GM21723 (cell line): ENCODE data around the gene BCR.
"Not testable (repeated sequence)": the region's sequence is repeated elsewhere in the genome, so short reads cannot be mapped to it uniquely, and the experiment has no call there.

Experiments
- ATAC-seq: cut with Tn5 transposase; IDR thresholded peaks from one replicate; pipeline ENCODE4 v1.9.1; 2021; ENCODE audit warnings: mild to moderate bottlenecking, moderate library complexity; ENCODE audit not compliant: unreplicated experiment

The BCR gene

GRCh38 chr22:23359583-23360123 lies 179.3 kb downstream of the BCR start:
- no peak for ATAC-seq

GRCh38 chr22:23361676-23362075 lies 181.4 kb downstream of the BCR start:
- no peak for ATAC-seq

- no peak for ATAC-seq
Measured at GRCh38 chr22:23363683-23364082, 183.4 kb downstream of the BCR start.

- ATAC-seq = no peak
Measured at GRCh38 chr22:23364389-23364788, 184.1 kb downstream of the BCR start.

- ATAC-seq = no peak
Measured at GRCh38 chr22:23365524-23365923, 185.2 kb downstream of the BCR start.

- ATAC-seq = no peak
Measured at GRCh38 chr22:23365961-23366360, 185.7 kb downstream of the BCR start.

- not testable (repeated sequence) for ATAC-seq
Measured at GRCh38 chr22:23367196-23367595, 186.9 kb downstream of the BCR start.
